Neural cell (in vitro differentiated cells): Measurements from ENCODE around the gene NEBL. TPM values are rescaled to one million over a fixed set of nuclear protein-coding genes. Genes with fewer than 3 reads are reported as not detected.

Experiments
- H2AFZ ChIP-seq: fragments of 200-600, 300-800 bp; sonication (generic), shearing (Covaris generic); 2 replicates; pipeline ENCODE4 v1.6.0; 2014; ENCODE audit warnings: low read depth, mild to moderate bottlenecking, antibody characterized with exemption, low read length, moderate library complexity
- H3F3A ChIP-seq: fragments of 200-600 bp; shearing (Covaris generic); 2 replicates; pipeline ENCODE4 v1.6.1; 2016; ENCODE audit warnings: mild to moderate bottlenecking, moderate library complexity, mixed read lengths, antibody characterized with exemption, low read length; ENCODE audit not compliant: insufficient read depth, poor library complexity, severe bottlenecking
- H3K27ac ChIP-seq: fragments of 200-600, 300-800 bp; sonication (generic), shearing (Covaris generic); 2 replicates; pipeline ENCODE4 v1.5.1; 2014; ENCODE audit warnings: mild to moderate bottlenecking, low read length, moderate library complexity
- H3K27me3 ChIP-seq: fragments of 300-800, 200-600 bp; sonication (generic), shearing (Covaris generic); 2 replicates; pipeline ENCODE4 v1.6.0; 2014; ENCODE audit warnings: mild to moderate bottlenecking, low read depth, low read length, moderate library complexity; ENCODE audit not compliant: insufficient read depth
- H3K36me3 ChIP-seq: fragments of 300-800, 200-600 bp; sonication (generic), shearing (Covaris generic); 2 replicates; pipeline ENCODE4 v1.5.1; 2014; ENCODE audit warnings: mild to moderate bottlenecking, antibody characterized with exemption, low read length, moderate library complexity; ENCODE audit not compliant: insufficient read depth
- H3K4me2 ChIP-seq: fragments of 300-800, 200-600 bp; sonication (generic), shearing (Covaris generic); 2 replicates; pipeline ENCODE4 v1.6.0; 2014; ENCODE audit warnings: mild to moderate bottlenecking, low read length
- H3K4me3 ChIP-seq: fragments of 300-800, 200-600 bp; sonication (generic), shearing (Covaris generic); 2 replicates; pipeline ENCODE4 v1.5.1; 2014; ENCODE audit warnings: mild to moderate bottlenecking, low read length, moderate library complexity
- H3K79me2 ChIP-seq: fragments of 200-600 bp; shearing (Covaris generic); replicated peaks from 2 replicates; pipeline ENCODE4 v1.6.0; 2014; ENCODE audit warnings: mild to moderate bottlenecking, low read length, moderate library complexity; ENCODE audit not compliant: insufficient read depth
- H3K9ac ChIP-seq: fragments of 300-800, 200-600 bp; sonication (generic), shearing (Covaris generic); 2 replicates; pipeline ENCODE4 v1.6.1; 2016; ENCODE audit warnings: mild to moderate bottlenecking, low read length, mixed read lengths
- H3K9me2 ChIP-seq: fragments of 200-600 bp; shearing (Covaris generic); 2 replicates; pipeline ENCODE4 v1.6.1; 2016; ENCODE audit warnings: mild to moderate bottlenecking, low read length, mixed read lengths; ENCODE audit not compliant: insufficient read depth
- H3K9me3 ChIP-seq: fragments of 200-600, 300-800 bp; sonication (generic), shearing (Covaris generic); 2 replicates; pipeline ENCODE4 v1.6.1; 2016; ENCODE audit warnings: mild to moderate bottlenecking, mixed run types, low read length, moderate library complexity, mixed read lengths
- H4K20me1 ChIP-seq: fragments of 200-600 bp; shearing (Covaris generic); 2 replicates; pipeline ENCODE4 v1.6.1; 2016; ENCODE audit warnings: mild to moderate bottlenecking, mixed run types; ENCODE audit not compliant: insufficient read depth
- CTCF ChIP-seq: fragments of 450-650 bp; IDR thresholded peaks from 2 replicates; pipeline ENCODE4 v1.5.1; 2014; ENCODE audit warnings: antibody characterized with exemption, mild to moderate bottlenecking, moderate library complexity; ENCODE audit not compliant: poor library complexity, severe bottlenecking
- EP300 ChIP-seq: fragments of 450-650 bp; conservative IDR thresholded peaks from 2 replicates; pipeline ENCODE4 v1.6.1; 2014; ENCODE audit warnings: antibody characterized with exemption, mild to moderate bottlenecking, moderate library complexity; ENCODE audit not compliant: poor library complexity, severe bottlenecking
- EZH2 ChIP-seq: fragments of 200-600, 300-800 bp; shearing (Covaris generic), sonication (generic); IDR thresholded peaks from 2 replicates; pipeline ENCODE4 v1.6.1; 2014; ENCODE audit warnings: antibody characterized with exemption, low read length, borderline replicate concordance, mild to moderate bottlenecking; ENCODE audit not compliant: insufficient read depth, poor library complexity, severe bottlenecking
- MXI1 ChIP-seq: fragments of 450-650 bp; conservative IDR thresholded peaks from 2 replicates; pipeline ENCODE4 v1.6.1; 2014; ENCODE audit warnings: antibody characterized with exemption, mild to moderate bottlenecking; ENCODE audit not compliant: poor library complexity, severe bottlenecking
- POLR2AphosphoS5 ChIP-seq: IDR thresholded peaks from 2 replicates; pipeline ENCODE4 v1.6.1; 2012
- RAD21 ChIP-seq: fragments of 450-650 bp; conservative IDR thresholded peaks from 2 replicates; pipeline ENCODE4 v1.6.1; 2014; ENCODE audit warnings: antibody characterized with exemption, mild to moderate bottlenecking, moderate library complexity
- REST ChIP-seq: IDR thresholded peaks from 2 replicates; pipeline ENCODE4 v1.6.1; 2012; ENCODE audit warnings: borderline replicate concordance
- SMC3 ChIP-seq: fragments of 450-650 bp; conservative IDR thresholded peaks from 2 replicates; pipeline ENCODE4 v1.6.1; 2014; ENCODE audit warnings: antibody characterized with exemption, mild to moderate bottlenecking, moderate library complexity; ENCODE audit not compliant: poor library complexity
- TAF1 ChIP-seq: IDR thresholded peaks from 2 replicates; pipeline ENCODE4 v1.6.1; 2012; ENCODE audit warnings: low read depth
- polyA plus RNA-seq: library from polyadenylated mRNA; depleted of rRNA; stranded (reverse); fragments of >200 nt; gene quantifications from 2 replicates; pipeline ENCODE4 v1.2.3, GENCODE V29; 2014

The NEBL gene
- polyA plus RNA-seq, 1 donor from 2014 or later: 16.3 TPM

DNA sequence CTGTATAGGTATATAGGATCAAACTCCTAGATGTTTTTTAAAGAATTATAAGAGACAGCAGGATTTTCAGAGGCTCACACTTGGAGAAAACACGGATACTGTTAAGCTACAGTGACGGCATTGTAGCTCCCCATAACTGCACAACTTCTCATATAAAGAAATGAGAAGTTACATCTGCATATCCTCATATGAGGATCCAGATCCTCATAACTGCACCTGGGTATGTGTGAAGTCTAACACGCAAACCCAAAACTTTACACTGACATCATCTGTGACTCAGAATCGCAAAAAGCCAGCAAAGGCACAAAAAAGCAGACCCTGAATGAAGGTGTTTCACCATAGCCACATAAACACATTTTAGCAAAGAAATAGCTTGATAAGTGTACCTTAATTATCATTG, 34.1 kb downstream of the NEBL start:
- H3K27ac ChIP-seq: no peak overlapping the region
- H2AFZ ChIP-seq: no peak overlapping the region
- no peak overlapping the region for H3K4me2 ChIP-seq
- no peaks in the 10 kb centered on the region for H3K79me2 ChIP-seq
- no peak overlapping the region for H3K9ac ChIP-seq
- no peaks in the 10 kb centered on the region for H4K20me1 ChIP-seq
- no peak overlapping the region for H3K4me3 ChIP-seq
- H3F3A ChIP-seq: no peaks in the 10 kb centered on the region
- H3K9me2 ChIP-seq: no peaks in the 10 kb centered on the region
- no peaks in the 10 kb centered on the region for H3K27me3 ChIP-seq
- H3K36me3 ChIP-seq: no peaks in the 10 kb centered on the region
- no peaks in the 10 kb centered on the region for H3K9me3 ChIP-seq
- TF ChIP-seq EZH2 (no peak), POLR2AphosphoS5 (no peak), EP300 (no peak), CTCF (no peak), TAF1 (no peak), MXI1 (no peak), RAD21 (no peak), SMC3 (no peak), REST (no peak)

DNA sequence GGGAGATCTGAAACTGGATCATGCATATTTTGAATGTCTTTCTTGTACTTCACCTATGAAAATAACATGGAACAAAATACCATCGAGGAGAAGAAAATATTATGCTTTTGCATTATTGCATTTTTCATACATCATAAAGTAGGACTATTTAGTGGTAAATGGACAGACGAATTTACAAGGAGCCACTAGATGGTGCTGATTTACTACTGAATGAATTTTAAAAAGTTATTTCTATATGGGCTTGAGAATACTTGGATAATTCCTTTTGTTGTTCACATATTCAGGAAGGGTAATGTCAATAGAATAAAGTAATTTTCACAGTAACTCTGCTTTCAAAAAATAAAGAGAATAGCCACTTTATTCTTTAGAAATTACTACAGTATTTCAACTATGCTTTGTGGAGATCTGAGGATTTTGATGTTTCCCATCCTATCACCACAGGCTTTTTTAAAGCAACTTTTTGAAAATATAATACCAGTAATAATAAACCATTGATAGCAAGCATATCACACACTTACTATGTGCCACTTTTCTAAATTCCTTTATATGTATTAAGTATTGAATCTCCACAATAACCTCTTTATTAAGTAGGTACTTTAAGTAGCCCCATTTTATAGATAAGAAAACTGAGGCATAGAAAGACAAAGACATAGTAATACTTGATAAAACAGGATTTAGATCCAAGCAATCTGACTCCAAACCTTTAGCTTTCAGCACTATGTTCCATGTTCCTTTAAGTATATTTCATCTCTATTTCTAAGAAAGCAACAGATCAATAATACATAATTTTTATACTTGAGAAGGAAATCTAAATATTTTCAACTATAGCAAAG, 38.6 kb downstream of the NEBL start:
- no peaks in the 10 kb centered on the region for H4K20me1 ChIP-seq
- H3K36me3 ChIP-seq: no peaks in the 10 kb centered on the region
- H3K27me3 ChIP-seq: no peaks in the 10 kb centered on the region
- TF ChIP-seq RAD21: peak; percentile 89
- TF ChIP-seq SMC3: peak; percentile 82
- TF ChIP-seq REST: no peak
- peak; percentile 82 for TF ChIP-seq CTCF
- H3K79me2 ChIP-seq: no peaks in the 10 kb centered on the region
- H3K9me3 ChIP-seq: no peaks in the 10 kb centered on the region
- no peak overlapping the region for H2AFZ ChIP-seq
- no peaks in the 10 kb centered on the region for H3K9me2 ChIP-seq
- H3K4me2 ChIP-seq: no peak overlapping the region
- H3K27ac ChIP-seq: no peak overlapping the region
- H3K4me3 ChIP-seq: no peak overlapping the region
- H3F3A ChIP-seq: no peaks in the 10 kb centered on the region
- H3K9ac ChIP-seq: no peak overlapping the region
